ENCODE measurements around the gene SPTLC2.

The SPTLC2 gene

DNA sequence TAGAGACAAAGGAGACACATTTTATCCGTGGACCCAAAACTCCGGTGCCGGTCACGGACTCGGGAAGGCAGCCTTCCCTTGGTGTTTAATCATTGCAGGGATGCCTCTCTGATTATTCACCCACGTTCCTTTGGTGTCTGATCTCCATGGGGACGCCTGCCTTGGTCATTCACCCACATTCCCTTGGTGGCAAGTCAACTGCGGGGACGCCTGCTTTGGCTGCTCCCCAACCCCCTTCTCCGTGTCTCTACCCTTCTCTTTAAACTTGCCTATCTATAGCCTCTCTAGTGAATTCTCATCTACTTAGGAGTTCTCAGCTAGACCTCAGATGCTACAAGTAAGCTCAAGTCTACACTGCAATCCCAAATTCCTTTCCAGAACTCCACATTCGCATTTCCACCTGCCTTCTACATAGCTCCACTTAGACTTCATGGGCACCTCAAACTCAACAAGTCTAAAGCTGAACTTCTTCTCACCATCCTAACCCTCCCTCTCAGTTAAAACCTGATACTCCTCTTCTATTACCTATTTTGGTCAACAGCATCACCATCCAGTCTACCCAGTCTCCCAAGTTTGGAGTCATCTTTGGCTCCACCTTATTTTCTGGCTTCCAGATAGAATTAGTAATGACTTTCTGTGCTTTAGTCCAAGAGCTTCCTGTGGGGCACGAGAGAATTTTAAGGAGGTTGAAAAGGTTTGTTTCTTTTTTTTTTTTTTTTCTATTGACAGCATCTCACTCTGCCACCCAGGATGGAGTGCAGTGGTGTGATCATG lies 14.4 kb downstream of the SPTLC2 start:
- Histone ChIP-seq H2AFZ (ENCODE audit: low read depth, low read length) (no peak overlapping the region), H3K4me2 (ENCODE audit: low read length) (no peak overlapping the region), H3K9ac (ENCODE audit: low read length) (no peak overlapping the region), H3K4me3 (ENCODE audit: low read length) (no peak overlapping the region), H3K36me3 (replicated peaks; ENCODE audit: low read depth, low read length) (peaks cover 1% of the 10 kb centered on the region), H3K79me2 (ENCODE audit: low read length) (peaks cover 21% of the 10 kb centered on the region), H3K27ac (ENCODE audit: low read length) (no peak overlapping the region), H3K9me3 (ENCODE audit: insufficient read depth, low read length) (no peaks in the 10 kb centered on the region), H3K27me3 (ENCODE audit: low read depth, low read length) (no peaks in the 10 kb centered on the region), H3K4me1 (ENCODE audit: low read length) (peaks cover 5% of the 10 kb centered on the region; the same call in 1 of the 2 replicates), H4K20me1 (ENCODE audit: insufficient read depth, low read length) (peaks cover 4% of the 10 kb centered on the region)
- TF ChIP-seq, protein P1, sequence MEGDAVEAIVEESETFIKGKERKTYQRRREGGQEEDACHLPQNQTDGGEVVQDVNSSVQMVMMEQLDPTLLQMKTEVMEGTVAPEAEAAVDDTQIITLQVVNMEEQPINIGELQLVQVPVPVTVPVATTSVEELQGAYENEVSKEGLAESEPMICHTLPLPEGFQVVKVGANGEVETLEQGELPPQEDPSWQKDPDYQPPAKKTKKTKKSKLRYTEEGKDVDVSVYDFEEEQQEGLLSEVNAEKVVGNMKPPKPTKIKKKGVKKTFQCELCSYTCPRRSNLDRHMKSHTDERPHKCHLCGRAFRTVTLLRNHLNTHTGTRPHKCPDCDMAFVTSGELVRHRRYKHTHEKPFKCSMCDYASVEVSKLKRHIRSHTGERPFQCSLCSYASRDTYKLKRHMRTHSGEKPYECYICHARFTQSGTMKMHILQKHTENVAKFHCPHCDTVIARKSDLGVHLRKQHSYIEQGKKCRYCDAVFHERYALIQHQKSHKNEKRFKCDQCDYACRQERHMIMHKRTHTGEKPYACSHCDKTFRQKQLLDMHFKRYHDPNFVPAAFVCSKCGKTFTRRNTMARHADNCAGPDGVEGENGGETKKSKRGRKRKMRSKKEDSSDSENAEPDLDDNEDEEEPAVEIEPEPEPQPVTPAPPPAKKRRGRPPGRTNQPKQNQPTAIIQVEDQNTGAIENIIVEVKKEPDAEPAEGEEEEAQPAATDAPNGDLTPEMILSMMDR (IDR thresholded peaks at IDR 0.05; ENCODE audit: low read depth, low read length) = no peak
- TF ChIP-seq EZH2phosphoT487 (IDR thresholded peaks at IDR 0.05; ENCODE audit: low read depth) = no peak

DNA sequence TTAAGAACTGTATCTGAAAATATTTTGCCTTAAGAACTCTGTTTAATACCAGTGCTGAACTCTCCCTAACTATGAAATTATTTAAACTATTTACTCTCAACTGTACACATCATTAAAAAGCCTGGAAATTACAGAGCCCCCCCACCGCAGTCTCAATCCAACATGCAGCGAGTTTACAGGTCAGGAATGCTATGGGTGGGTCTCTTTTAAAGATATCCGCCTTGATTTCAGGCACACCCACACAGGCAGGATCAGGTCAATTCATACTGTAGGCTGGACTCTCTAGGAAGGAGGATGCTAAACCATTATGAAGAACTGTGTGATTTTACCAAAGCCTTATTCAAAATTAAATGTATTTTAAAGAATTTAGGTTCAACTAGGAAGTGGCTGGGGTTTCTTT lies 16.5 kb downstream of the SPTLC2 start:
- no peak overlapping the region for H3K4me2 ChIP-seq (ENCODE audit: low read length)
- no peak overlapping the region for H3K27ac ChIP-seq (ENCODE audit: low read length)
- H3K9me3 ChIP-seq (ENCODE audit: insufficient read depth, low read length) = no peaks in the 10 kb centered on the region
- peaks cover 4% of the 10 kb centered on the region for H4K20me1 ChIP-seq (ENCODE audit: insufficient read depth, low read length)
- H3K4me1 ChIP-seq (ENCODE audit: low read length) = peaks cover 5% of the 10 kb centered on the region; the same call in 1 of the 2 replicates
- peaks cover 8% of the 10 kb centered on the region; the same call in 1 of the 2 replicates for H3K79me2 ChIP-seq (ENCODE audit: low read length)
- no peak overlapping the region for H2AFZ ChIP-seq (ENCODE audit: low read depth, low read length)
- no peaks in the 10 kb centered on the region for H3K27me3 ChIP-seq (ENCODE audit: low read depth, low read length)
- TF ChIP-seq, protein P1 (IDR thresholded peaks at IDR 0.05; ENCODE audit: low read depth, low read length) = no peak
- no peak for TF ChIP-seq EZH2phosphoT487 (IDR thresholded peaks at IDR 0.05; ENCODE audit: low read depth)
- H3K9ac ChIP-seq (ENCODE audit: low read length) = no peak overlapping the region
- no peak overlapping the region for H3K4me3 ChIP-seq (ENCODE audit: low read length)
- peaks cover 12% of the 10 kb centered on the region for H3K36me3 ChIP-seq (replicated peaks; ENCODE audit: low read depth, low read length)

DNA sequence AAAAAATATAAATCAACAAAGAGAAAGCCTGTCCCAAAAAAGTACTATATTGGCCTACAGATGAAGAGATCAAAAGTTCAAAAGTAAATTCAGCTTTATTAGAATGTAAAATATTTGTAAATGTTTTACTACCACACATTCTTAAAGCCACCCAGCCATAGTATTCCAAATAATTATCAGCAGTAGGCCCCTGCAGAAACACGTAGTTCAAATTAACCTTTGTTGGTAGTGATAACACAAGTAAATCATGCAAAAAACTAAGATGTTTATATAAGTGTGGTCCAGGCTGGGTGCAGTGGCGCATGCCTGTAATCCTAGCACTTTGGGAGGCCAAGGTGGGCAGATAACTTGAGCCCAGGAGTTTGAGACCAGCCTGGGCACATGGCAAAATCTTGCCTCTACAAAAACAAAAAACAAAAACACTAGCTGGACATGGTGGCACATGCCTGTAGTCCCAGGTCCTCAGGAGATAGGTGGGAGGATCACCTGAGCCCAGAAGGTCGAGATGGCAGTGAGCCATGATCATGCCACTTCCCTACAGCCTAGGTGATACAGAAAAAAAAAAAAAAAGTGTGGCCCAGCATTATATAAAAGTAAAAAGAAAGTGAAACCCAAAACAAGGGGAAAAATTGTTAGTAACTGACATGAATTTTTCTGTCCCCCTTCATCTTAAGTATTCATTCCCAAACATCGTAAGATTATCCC lies 17.9 kb downstream of the SPTLC2 start:
- no peak overlapping the region for H3K4me3 ChIP-seq (ENCODE audit: low read length)
- H3K79me2 ChIP-seq (ENCODE audit: low read length) = peaks cover 4% of the 10 kb centered on the region; the same call in 1 of the 2 replicates
- TF ChIP-seq EZH2phosphoT487 (IDR thresholded peaks at IDR 0.05; ENCODE audit: low read depth) = no peak
- TF ChIP-seq, protein P1 (IDR thresholded peaks at IDR 0.05; ENCODE audit: low read depth, low read length) = no peak
- H3K27ac ChIP-seq (ENCODE audit: low read length) = no peak overlapping the region
- H3K4me2 ChIP-seq (ENCODE audit: low read length) = no peak overlapping the region
- H3K4me1 ChIP-seq (ENCODE audit: low read length) = peaks cover 16% of the 10 kb centered on the region
- no peaks in the 10 kb centered on the region; the same call in 1 of the 2 replicates for H4K20me1 ChIP-seq (ENCODE audit: insufficient read depth, low read length)
- no peak overlapping the region for H3K9ac ChIP-seq (ENCODE audit: low read length)
- H3K36me3 ChIP-seq (replicated peaks; ENCODE audit: low read depth, low read length) = peaks cover 20% of the 10 kb centered on the region
- H3K9me3 ChIP-seq (ENCODE audit: insufficient read depth, low read length) = no peaks in the 10 kb centered on the region
- no peaks in the 10 kb centered on the region for H3K27me3 ChIP-seq (ENCODE audit: low read depth, low read length)
- no peak overlapping the region for H2AFZ ChIP-seq (ENCODE audit: low read depth, low read length)

DNA sequence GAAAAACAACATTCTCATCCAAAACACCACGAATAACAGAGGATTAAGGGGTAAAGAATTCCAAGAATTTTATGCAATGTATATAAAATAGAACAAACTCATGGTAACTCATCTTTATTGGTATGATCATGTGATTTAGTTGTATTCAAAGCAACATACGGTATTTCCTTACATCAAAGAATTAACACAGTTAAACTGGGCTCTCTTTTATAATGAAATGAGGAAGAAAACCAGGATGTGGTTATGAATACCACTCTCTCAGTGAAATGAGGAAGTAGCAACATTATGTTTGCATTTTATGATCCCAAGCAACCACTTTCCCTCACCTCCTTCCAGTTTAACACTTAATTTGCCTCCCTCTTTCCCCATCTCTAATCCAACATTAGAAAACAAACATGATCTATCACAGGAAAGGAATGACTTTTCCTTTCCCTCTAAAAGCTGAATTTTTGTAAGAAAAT lies 22.9 kb downstream of the SPTLC2 start:
- Histone ChIP-seq H3K9me3 (ENCODE audit: insufficient read depth, low read length) (no peaks in the 10 kb centered on the region), H3K36me3 (replicated peaks; ENCODE audit: low read depth, low read length) (peaks cover 20% of the 10 kb centered on the region), H3K27me3 (ENCODE audit: low read depth, low read length) (no peaks in the 10 kb centered on the region), H3K79me2 (ENCODE audit: low read length) (no peaks in the 10 kb centered on the region; the same call in 1 of the 2 replicates), H4K20me1 (ENCODE audit: insufficient read depth, low read length) (no peaks in the 10 kb centered on the region), H3K27ac (ENCODE audit: low read length) (peak overlapping the region; percentile 40; the same call in 1 of the 2 replicates), H3K4me3 (ENCODE audit: low read length) (peak overlapping the region; percentile 58), H3K9ac (ENCODE audit: low read length) (no peak overlapping the region), H3K4me1 (ENCODE audit: low read length) (peaks cover 32% of the 10 kb centered on the region), H3K4me2 (ENCODE audit: low read length) (peak overlapping the region; percentile 71), H2AFZ (ENCODE audit: low read depth, low read length) (no peak overlapping the region)
- no peak for TF ChIP-seq EZH2phosphoT487 (IDR thresholded peaks at IDR 0.05; ENCODE audit: low read depth)
- TF ChIP-seq, protein P1 (IDR thresholded peaks at IDR 0.05; ENCODE audit: low read depth, low read length) = no peak

Measured in OCI-LY3 (cell line).